Tibial nerve (tissue), 4 donors: ENCODE results near the gene TTC22. TPM values are rescaled to one million over a fixed set of nuclear protein-coding genes. Genes with fewer than 3 reads are reported as not detected.

Source experiments
- DNase-seq, 2 donors: peaks; one replicate each; pipeline ENCODE4 v3.0.0-alpha.2; 2019; ENCODE audit warnings: low spot score in 2 of 2
- H3K27ac ChIP-seq, 4 donors: fragments of 200-600 bp; sonication (generic) in 3 of 4; one replicate each; pipeline ENCODE4 v1.5.1; 2017 to 2019; ENCODE audit warnings: mild to moderate bottlenecking in 1 of 4
- H3K27me3 ChIP-seq, 2 donors: fragments of 200-600 bp; sonication (generic) in 1 of 2; one replicate each; pipeline versions ENCODE4 v1.5.1 to v1.6.0; 2017 to 2019
- H3K36me3 ChIP-seq, 3 donors: fragments of 200-600 bp; sonication (generic); one replicate each; pipeline ENCODE4 v1.5.1; 2018 to 2019
- H3K4me1 ChIP-seq, 4 donors: fragments of 200-600 bp; sonication (generic) in 3 of 4; one replicate each; pipeline ENCODE4 v1.5.1; 2017 to 2019
- H3K4me3 ChIP-seq, 4 donors: fragments of 200-600 bp; sonication (generic) in 3 of 4; one replicate each; pipeline ENCODE4 v1.5.1; 2017 to 2019; ENCODE audit warnings: mild to moderate bottlenecking in 1 of 4, moderate library complexity in 1 of 4
- H3K9me3 ChIP-seq, 4 donors: fragments of 200-600 bp; sonication (generic) in 3 of 4; one replicate each; pipeline ENCODE4 v1.5.1; 2017 to 2019
- EP300 ChIP-seq, 2 donors: sonication (generic); formaldehyde crosslinking; IDR thresholded peaks; one replicate each; pipeline ENCODE4 v1.6.1; 2017; ENCODE audit warnings: antibody characterized with exemption in 2 of 2, mild to moderate bottlenecking in 1 of 2
- POLR2A ChIP-seq, 2 donors: fragments of 450-650 bp; IDR thresholded peaks; one replicate each; pipeline ENCODE4 v1.6.1; 2017; ENCODE audit warnings: antibody characterized with exemption in 2 of 2, mild to moderate bottlenecking in 2 of 2, moderate library complexity in 2 of 2
- WGBS, 2 donors: methylation state at CpG; one replicate each; pipeline ENCODE4 v1.1.5; 2018; 5-methylcytosine and 5-hydroxymethylcytosine counted together
- total RNA-seq, 4 donors: library from RNA; depleted of rRNA; stranded (reverse); fragments of >200 nt; gene quantifications; one replicate each; pipeline ENCODE4 v1.1.0, GENCODE V29; 2016
- TF ChIP-seq, protein P1 (sequence below), 5 experiments: fragments of 200-600 bp in 3 of 5; fragments of 450-650 bp in 2 of 5; sonication (generic) in 3 of 5; IDR thresholded peaks; one replicate each; pipeline ENCODE4 v1.5.1; 2016 to 2019; ENCODE audit warnings: antibody characterized with exemption in 5 of 5, mild to moderate bottlenecking in 3 of 5, moderate library complexity in 2 of 5

The TTC22 gene
- total RNA-seq, 4 donors from 2014 or later = not detected

DNA sequence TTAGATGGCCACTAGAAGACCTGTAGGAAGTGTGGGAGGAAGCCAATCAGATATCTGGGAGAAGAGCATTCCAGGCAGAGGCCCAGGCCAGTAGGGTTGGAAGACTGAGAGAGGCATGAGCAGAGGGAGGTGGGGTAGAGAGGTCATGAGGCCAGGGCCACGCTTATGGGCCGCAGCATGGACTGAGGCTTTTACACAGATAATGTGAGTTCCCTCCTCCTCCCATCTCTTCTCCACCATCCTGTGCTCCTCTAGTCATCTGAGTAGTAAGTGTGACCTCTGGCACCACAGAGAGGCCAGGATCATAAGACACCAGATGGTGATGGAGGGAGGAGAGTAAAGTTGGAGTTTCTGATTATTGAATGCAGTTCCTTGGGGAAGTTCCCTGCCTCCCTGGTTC, 17.1 kb downstream of the TTC22 start:
- no peak overlapping the region for H3K27ac ChIP-seq
- peaks cover 0 to 9% (median 0%) of the 10 kb centered on the region in 4 donors for H3K4me1 ChIP-seq
- H3K4me3 ChIP-seq = no peak overlapping the region
- no peaks in the 10 kb centered on the region for H3K9me3 ChIP-seq
- WGBS, 2 donors = 63% methylated on average over 2 of the region's 2 CpGs
- no peak for DNase-seq
- peaks cover 0 to 56% of the 10 kb centered on the region in 2 donors for H3K27me3 ChIP-seq
- no peaks in the 10 kb centered on the region for H3K36me3 ChIP-seq
- TF ChIP-seq POLR2A (IDR thresholded peaks at IDR 0.05) (no peak), EP300 (IDR thresholded peaks at IDR 0.05) (no peak)
- TF ChIP-seq, protein P1, sequence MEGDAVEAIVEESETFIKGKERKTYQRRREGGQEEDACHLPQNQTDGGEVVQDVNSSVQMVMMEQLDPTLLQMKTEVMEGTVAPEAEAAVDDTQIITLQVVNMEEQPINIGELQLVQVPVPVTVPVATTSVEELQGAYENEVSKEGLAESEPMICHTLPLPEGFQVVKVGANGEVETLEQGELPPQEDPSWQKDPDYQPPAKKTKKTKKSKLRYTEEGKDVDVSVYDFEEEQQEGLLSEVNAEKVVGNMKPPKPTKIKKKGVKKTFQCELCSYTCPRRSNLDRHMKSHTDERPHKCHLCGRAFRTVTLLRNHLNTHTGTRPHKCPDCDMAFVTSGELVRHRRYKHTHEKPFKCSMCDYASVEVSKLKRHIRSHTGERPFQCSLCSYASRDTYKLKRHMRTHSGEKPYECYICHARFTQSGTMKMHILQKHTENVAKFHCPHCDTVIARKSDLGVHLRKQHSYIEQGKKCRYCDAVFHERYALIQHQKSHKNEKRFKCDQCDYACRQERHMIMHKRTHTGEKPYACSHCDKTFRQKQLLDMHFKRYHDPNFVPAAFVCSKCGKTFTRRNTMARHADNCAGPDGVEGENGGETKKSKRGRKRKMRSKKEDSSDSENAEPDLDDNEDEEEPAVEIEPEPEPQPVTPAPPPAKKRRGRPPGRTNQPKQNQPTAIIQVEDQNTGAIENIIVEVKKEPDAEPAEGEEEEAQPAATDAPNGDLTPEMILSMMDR (IDR thresholded peaks at IDR 0.05) = no peak

DNA sequence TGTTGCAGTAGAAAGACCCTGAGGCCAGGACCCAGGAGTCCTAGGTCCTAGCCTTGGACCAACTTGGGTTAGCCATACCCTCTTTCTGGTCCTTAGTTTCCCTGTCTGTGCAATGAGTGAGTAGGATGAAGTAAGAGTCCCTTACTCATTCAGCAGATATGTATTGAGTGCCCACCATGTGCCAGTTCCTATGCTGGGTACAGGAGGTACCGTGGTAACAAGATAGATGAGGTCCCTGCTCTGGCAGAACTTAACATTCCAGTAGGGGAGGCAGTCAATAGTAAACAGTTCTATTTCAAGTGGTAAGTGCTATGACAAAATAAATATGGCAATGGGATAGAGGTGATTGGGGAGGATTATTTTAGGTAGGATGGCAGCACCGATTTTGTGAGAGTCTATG, 18.5 kb downstream of the TTC22 start:
- peaks cover 0 to 9% (median 0%) of the 10 kb centered on the region in 4 donors for H3K4me1 ChIP-seq
- H3K9me3 ChIP-seq = no peaks in the 10 kb centered on the region
- H3K27me3 ChIP-seq = peaks cover 0 to 54% of the 10 kb centered on the region in 2 donors
- H3K36me3 ChIP-seq = no peaks in the 10 kb centered on the region
- no peak for DNase-seq
- 75 to 81% methylated on average over 2 of the region's 2 CpGs for WGBS, 2 donors
- TF ChIP-seq EP300 (IDR thresholded peaks at IDR 0.05) = no peak
- TF ChIP-seq, protein P1 (IDR thresholded peaks at IDR 0.05) = no peak
- no peak for TF ChIP-seq POLR2A (IDR thresholded peaks at IDR 0.05)
- no peak overlapping the region for H3K27ac ChIP-seq
- no peak overlapping the region for H3K4me3 ChIP-seq

DNA sequence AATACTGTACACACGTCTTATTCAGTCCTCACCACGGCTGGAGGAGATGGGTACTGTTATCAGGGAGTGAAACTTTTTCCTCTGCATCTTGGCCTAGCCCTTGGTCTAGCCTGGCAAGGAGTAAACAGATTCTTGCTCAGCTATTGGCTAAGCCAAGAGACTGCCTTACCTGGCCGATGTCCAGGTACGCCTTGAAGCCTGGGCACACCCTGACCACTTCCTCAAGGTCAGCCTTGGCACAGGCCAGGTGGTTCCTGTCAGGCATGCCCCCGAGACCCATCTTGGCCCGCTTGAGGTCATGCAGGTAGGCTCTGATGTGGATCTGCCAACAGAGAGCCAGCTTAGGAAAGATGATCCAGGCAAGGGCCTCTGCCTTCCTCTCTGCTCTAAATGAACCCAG, 19.0 kb downstream of the TTC22 start:
- no peaks in the 10 kb centered on the region for H3K36me3 ChIP-seq
- no peak for DNase-seq
- H3K4me3 ChIP-seq = no peak overlapping the region
- no peak for TF ChIP-seq EP300 (IDR thresholded peaks at IDR 0.05)
- TF ChIP-seq, protein P1 (IDR thresholded peaks at IDR 0.05) = no peak
- no peak for TF ChIP-seq POLR2A (IDR thresholded peaks at IDR 0.05)
- H3K9me3 ChIP-seq = no peaks in the 10 kb centered on the region
- peaks cover 0 to 50% of the 10 kb centered on the region in 2 donors for H3K27me3 ChIP-seq
- H3K4me1 ChIP-seq = peaks cover 0 to 9% (median 0%) of the 10 kb centered on the region in 4 donors
- 75 to 90% methylated on average over 2 to 6 of the region's 6 CpGs for WGBS, 2 donors
- H3K27ac ChIP-seq = no peak overlapping the region

DNA sequence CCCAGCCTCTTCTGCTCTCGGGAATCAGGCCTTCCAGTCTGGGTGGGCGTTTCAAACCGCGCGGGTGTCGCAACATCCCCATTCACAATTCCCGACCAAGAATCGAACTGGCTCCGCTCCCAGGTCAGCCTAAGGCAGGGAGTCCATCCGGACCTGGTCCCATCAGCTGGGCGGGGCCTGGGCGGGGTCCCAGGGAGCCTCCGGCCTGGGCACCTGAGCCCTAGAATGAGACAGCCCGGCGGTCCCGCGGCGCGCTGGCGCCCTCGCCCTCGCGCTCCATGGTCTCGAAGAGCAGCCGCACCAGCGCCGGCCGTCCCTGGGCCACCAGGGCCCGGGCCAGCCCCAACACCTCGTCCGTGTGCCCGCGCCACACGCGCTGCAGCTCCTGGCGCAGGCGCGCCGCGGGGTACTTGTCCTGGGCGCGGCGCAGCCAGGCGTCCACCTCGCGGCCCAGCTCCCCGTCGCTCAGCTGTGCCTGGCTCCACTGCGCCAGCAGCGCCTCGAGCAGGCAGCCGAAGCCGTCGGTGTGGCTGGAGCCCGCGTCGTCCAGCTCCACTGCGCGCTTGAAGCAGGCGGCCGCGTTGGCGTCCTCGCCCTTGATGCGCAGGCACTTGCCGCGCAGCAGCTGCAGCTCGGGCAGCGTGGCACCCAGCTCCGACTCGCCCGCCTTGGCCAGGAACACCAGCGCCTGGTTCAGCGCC, 19.9 kb downstream of the TTC22 start:
- TF ChIP-seq EP300 (IDR thresholded peaks at IDR 0.05) = no peak
- no peak for TF ChIP-seq POLR2A (IDR thresholded peaks at IDR 0.05)
- TF ChIP-seq, protein P1 (IDR thresholded peaks at IDR 0.05) = no peak
- Histone ChIP-seq H3K36me3 (no peaks in the 10 kb centered on the region), H3K27me3 (peaks cover 0 to 45% of the 10 kb centered on the region in 2 donors), H3K4me3 (no peak overlapping the region), H3K4me1 (peaks cover 0 to 9% (median 0%) of the 10 kb centered on the region in 4 donors), H3K27ac (no peak overlapping the region), H3K9me3 (no peaks in the 10 kb centered on the region)
- WGBS, 2 donors = 17 to 20% methylated on average over 52 to 57 of the region's 74 CpGs
- no peak for DNase-seq

DNA sequence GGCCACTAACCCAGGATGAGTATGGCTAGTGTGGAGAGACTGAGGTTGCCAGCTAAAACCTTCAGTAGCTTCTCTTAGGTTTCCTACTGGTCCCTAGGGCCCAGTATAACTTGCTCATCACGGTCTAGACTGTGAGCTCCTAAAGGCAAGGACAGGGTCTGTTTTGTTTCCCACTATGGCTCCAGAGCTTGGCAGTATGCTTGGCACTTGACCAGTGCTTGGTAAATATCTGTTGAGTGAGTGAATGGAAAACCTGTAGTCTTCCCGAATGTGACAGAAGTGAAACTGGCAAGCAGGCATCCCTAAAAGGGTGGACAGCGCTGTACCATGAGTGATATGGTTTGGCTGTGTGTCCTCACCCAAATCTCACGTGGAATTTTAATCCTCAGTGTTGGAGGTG, 23.7 kb downstream of the TTC22 start:
- Histone ChIP-seq H3K9me3 (no peaks in the 10 kb centered on the region), H3K4me3 (no peak overlapping the region), H3K27me3 (peaks cover 0 to 43% of the 10 kb centered on the region in 2 donors), H3K36me3 (no peaks in the 10 kb centered on the region), H3K27ac (no peak overlapping the region), H3K4me1 (peaks cover 0 to 9% (median 0%) of the 10 kb centered on the region in 4 donors)
- 58 to 67% methylated on average over 4 of the region's 4 CpGs for whole genome bisulfite sequencing, 2 donors
- no peak for TF ChIP-seq POLR2A (IDR thresholded peaks at IDR 0.05)
- TF ChIP-seq EP300 (IDR thresholded peaks at IDR 0.05) = no peak
- TF ChIP-seq, protein P1 (IDR thresholded peaks at IDR 0.05) = no peak
- DNase-seq = no peak
